ENCODE data around the gene PHYKPL. TPM values are rescaled to one million over a fixed set of nuclear protein-coding genes. Genes with fewer than 3 reads are reported as not detected.

The PHYKPL gene
- total and polyA plus RNA-seq, 2 donors (not counting 3 experiments of a cell fraction or from before 2014, with no cell fraction given) = 71.7 to 81.7 TPM

DNA sequence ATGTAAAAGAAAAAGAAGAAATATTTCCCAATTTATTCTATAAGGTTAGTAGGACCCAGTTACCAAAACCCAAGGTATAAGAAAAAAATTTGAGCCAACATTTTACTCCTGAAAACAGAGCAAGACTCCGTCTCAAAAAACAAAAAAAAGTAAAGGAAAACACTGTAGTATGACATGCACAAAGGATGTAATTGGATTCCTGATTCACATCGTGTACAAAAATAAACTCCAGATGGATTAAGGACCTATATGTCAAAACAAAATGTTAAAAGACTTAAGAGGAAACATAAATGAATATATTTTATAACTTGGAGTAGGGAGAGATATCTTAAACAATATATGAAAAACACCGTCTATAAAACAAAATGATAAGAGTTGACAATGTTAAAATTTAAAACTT is 13.8 kb downstream of the PHYKPL start:
- Histone ChIP-seq H3K9ac (replicated peaks; ENCODE audit: extremely low read depth, insufficient read depth, low read length) (no peak overlapping the region), H3K27me3 (ENCODE audit: control insufficient read depth in 2 of 2, insufficient read depth in 2 of 2, low read length in 2 of 2) (no peaks in the 10 kb centered on the region), H3K27ac (ENCODE audit: insufficient read depth, low read depth, low read length) (no peak overlapping the region), H3K79me2 (ENCODE audit: control insufficient read depth, insufficient read depth, low read length) (no peaks in the 10 kb centered on the region), H3K9me3 (replicated peaks; ENCODE audit: control insufficient read depth, insufficient read depth, low read length) (no peaks in the 10 kb centered on the region), H4K20me1 (replicated peaks; ENCODE audit: control insufficient read depth, extremely low read depth, insufficient read depth, low read length) (no peaks in the 10 kb centered on the region), H2AFZ (ENCODE audit: low read depth, low read length) (no peak overlapping the region), H3K4me2 (ENCODE audit: insufficient read depth, low read length) (no peak overlapping the region), H3K9me1 (replicated peaks; ENCODE audit: control insufficient read depth, extremely low read depth, insufficient read depth, low read length) (no peaks in the 10 kb centered on the region), H3K36me3 (ENCODE audit: control insufficient read depth in 2 of 2, extremely low read depth in 1 of 2, insufficient read depth in 2 of 2, low read length in 2 of 2) (peaks cover 18 to 30% of the 10 kb centered on the region in 2 experiments), H3K4me3 (replicated peaks in 1 of 3; ENCODE audit: insufficient read depth in 1 of 3, low read depth in 1 of 3, low read length in 3 of 3) (no peak overlapping the region), H3K4me1 (ENCODE audit: control insufficient read depth, extremely low read depth, insufficient read depth, low read length) (no peaks in the 10 kb centered on the region)
- intact Hi-C loops (cut with micrococcal nuclease) (no loop called here), dilution Hi-C loops (cut with MboI; ENCODE audit: extremely low pct_ligation_motif_present, low sequenced_read_pairs) (no loop called here)
- TF ChIP-seq POLR2AphosphoS5 (IDR thresholded peaks at IDR 0.05; ENCODE audit: insufficient read depth, low read depth, low read length) (no peak), GATA2 (IDR thresholded peaks at IDR 0.05; ENCODE audit: insufficient read depth, insufficient read length, low read depth, low read length) (no peak), MYC (IDR thresholded peaks at IDR 0.05; ENCODE audit: low read depth, low read length) (no peak), EZH2 (IDR thresholded peaks at IDR 0.05; ENCODE audit: borderline replicate concordance, low read depth, low read length, severe bottlenecking) (no peak)
- TF ChIP-seq, protein P1, sequence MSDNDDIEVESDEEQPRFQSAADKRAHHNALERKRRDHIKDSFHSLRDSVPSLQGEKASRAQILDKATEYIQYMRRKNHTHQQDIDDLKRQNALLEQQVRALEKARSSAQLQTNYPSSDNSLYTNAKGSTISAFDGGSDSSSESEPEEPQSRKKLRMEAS (IDR thresholded peaks at IDR 0.05; ENCODE audit: insufficient read depth, insufficient read length) = no peak
- no peak for FAIRE-seq
- CTCF ChIA-PET = no interaction called here
- BruUV-seq (replicated peaks) = no TSS peak
- POLR2A ChIA-PET = no interaction called here
- no peak for DNase-seq (ENCODE audit: low read depth, low spot score)

DNA sequence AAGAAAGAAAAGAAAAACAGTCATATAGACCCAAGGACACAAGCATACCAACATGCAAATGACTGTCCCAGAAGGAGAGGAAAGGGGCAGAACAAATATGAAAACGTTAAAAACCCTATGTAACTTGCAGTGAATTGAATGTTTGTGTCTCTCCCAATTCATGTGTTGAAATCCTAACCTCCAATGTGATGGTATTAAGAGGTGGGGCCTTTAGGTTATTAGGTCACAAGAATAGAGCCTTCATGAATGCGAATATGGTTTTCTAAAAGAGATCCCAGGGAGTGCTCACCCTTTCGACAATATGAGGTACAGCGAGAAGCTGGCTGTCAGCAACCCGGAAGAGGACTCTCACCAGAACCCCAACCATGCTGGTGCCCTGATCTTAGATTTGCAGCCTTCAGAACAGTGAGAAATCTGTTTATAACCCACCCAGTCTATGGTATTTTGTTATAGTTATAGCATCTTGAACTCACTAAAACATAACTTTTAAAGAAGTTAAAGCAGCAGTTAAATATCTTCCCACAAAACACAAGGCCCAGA is 14.3 kb downstream of the PHYKPL start:
- no peak overlapping the region for H3K4me2 ChIP-seq (ENCODE audit: insufficient read depth, low read length)
- H3K9ac ChIP-seq (replicated peaks; ENCODE audit: extremely low read depth, insufficient read depth, low read length) = no peak overlapping the region
- dilution Hi-C loops (cut with MboI; ENCODE audit: extremely low pct_ligation_motif_present, low sequenced_read_pairs) = no loop called here
- H3K9me1 ChIP-seq (replicated peaks; ENCODE audit: control insufficient read depth, extremely low read depth, insufficient read depth, low read length) = no peaks in the 10 kb centered on the region
- TF ChIP-seq, protein P2, sequence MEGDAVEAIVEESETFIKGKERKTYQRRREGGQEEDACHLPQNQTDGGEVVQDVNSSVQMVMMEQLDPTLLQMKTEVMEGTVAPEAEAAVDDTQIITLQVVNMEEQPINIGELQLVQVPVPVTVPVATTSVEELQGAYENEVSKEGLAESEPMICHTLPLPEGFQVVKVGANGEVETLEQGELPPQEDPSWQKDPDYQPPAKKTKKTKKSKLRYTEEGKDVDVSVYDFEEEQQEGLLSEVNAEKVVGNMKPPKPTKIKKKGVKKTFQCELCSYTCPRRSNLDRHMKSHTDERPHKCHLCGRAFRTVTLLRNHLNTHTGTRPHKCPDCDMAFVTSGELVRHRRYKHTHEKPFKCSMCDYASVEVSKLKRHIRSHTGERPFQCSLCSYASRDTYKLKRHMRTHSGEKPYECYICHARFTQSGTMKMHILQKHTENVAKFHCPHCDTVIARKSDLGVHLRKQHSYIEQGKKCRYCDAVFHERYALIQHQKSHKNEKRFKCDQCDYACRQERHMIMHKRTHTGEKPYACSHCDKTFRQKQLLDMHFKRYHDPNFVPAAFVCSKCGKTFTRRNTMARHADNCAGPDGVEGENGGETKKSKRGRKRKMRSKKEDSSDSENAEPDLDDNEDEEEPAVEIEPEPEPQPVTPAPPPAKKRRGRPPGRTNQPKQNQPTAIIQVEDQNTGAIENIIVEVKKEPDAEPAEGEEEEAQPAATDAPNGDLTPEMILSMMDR (IDR thresholded peaks at IDR 0.05; ENCODE audit: extremely low read depth in 1 of 2, insufficient read depth in 1 of 2, low read depth in 1 of 2, low read length in 2 of 2) = no peak
- TF ChIP-seq EZH2 (IDR thresholded peaks at IDR 0.05; ENCODE audit: borderline replicate concordance, low read depth, low read length, severe bottlenecking) (no peak), GATA2 (IDR thresholded peaks at IDR 0.05; ENCODE audit: insufficient read depth, insufficient read length, low read depth, low read length) (no peak), JUN (IDR thresholded peaks at IDR 0.05; ENCODE audit: borderline replicate concordance, insufficient read depth, insufficient read length, low read depth) (no peak), MYC (IDR thresholded peaks at IDR 0.05; ENCODE audit: low read depth, low read length) (no peak), POLR2A (IDR thresholded peaks at IDR 0.05; ENCODE audit: low read depth, low read length) (no peak), POLR2AphosphoS5 (IDR thresholded peaks at IDR 0.05; ENCODE audit: insufficient read depth, low read depth, low read length) (no peak), FOS (IDR thresholded peaks at IDR 0.05; ENCODE audit: borderline replicate concordance, insufficient read depth, low read length) (no peak)
- TF ChIP-seq, protein P1 (IDR thresholded peaks at IDR 0.05; ENCODE audit: insufficient read depth, insufficient read length) = no peak
- peaks cover 18 to 30% of the 10 kb centered on the region in 2 experiments for H3K36me3 ChIP-seq (ENCODE audit: control insufficient read depth in 2 of 2, extremely low read depth in 1 of 2, insufficient read depth in 2 of 2, low read length in 2 of 2)
- BruUV-seq (replicated peaks) = no TSS peak
- no peak overlapping the region for H3K27ac ChIP-seq (ENCODE audit: insufficient read depth, low read depth, low read length)
- FAIRE-seq = peak; percentile 63
- no peaks in the 10 kb centered on the region for H3K9me3 ChIP-seq (replicated peaks; ENCODE audit: control insufficient read depth, insufficient read depth, low read length)
- no peaks in the 10 kb centered on the region for H3K27me3 ChIP-seq (ENCODE audit: control insufficient read depth in 2 of 2, insufficient read depth in 2 of 2, low read length in 2 of 2)
- H2AFZ ChIP-seq (ENCODE audit: low read depth, low read length) = no peak overlapping the region
- intact Hi-C loops (cut with micrococcal nuclease) = no loop called here
- H4K20me1 ChIP-seq (replicated peaks; ENCODE audit: control insufficient read depth, extremely low read depth, insufficient read depth, low read length) = no peaks in the 10 kb centered on the region
- ChIA-PET CTCF (no interaction called here), POLR2A (interaction anchor here (0.6 kb wide), 1 partner anchor 1602 kb away, joined by 3 read pairs; no protein-coding TSS in a partner anchor)
- H3K4me1 ChIP-seq (ENCODE audit: control insufficient read depth, extremely low read depth, insufficient read depth, low read length) = no peaks in the 10 kb centered on the region
- no peak for DNase-seq (ENCODE audit: low read depth, low spot score)
- no peaks in the 10 kb centered on the region for H3K79me2 ChIP-seq (ENCODE audit: control insufficient read depth, insufficient read depth, low read length)
- no peak overlapping the region for H3K4me3 ChIP-seq (replicated peaks in 1 of 3; ENCODE audit: insufficient read depth in 1 of 3, low read depth in 1 of 3, low read length in 3 of 3)
